ENCODE data around the gene AGMO. TPM values are rescaled to one million over a fixed set of nuclear protein-coding genes. Genes with fewer than 3 reads are reported as not detected.

Gene AGMO
- total and polyA plus RNA-seq, 10 of the 15 experiments (the other 5 are each of a cell fraction or from before 2014, with no cell fraction given): 0.11 to 0.29 TPM; not detected in 8

- in situ Hi-C loops (cut with MboI): no loop called here
- ATAC-seq: no peak
- Histone ChIP-seq H4K20me1 (ENCODE audit: control insufficient read depth, insufficient read depth) (no peaks in the 10 kb centered on the region), H3K4me2 (ENCODE audit: control insufficient read depth, insufficient read depth) (no peak overlapping the region), H3K9ac (ENCODE audit: control insufficient read depth, insufficient read depth, low read length) (no peak overlapping the region), H3K27ac (ENCODE audit: control insufficient read depth, insufficient read depth) (no peak overlapping the region), H3K36me3 (ENCODE audit: control insufficient read depth in 2 of 2, insufficient read depth in 2 of 2, low read length in 1 of 2) (no peaks in the 10 kb centered on the region), H3K9me3 (replicated peaks; ENCODE audit: control insufficient read depth, insufficient read depth, low read length) (no peaks in the 10 kb centered on the region), H3K27me3 (replicated peaks in 1 of 2; ENCODE audit: control insufficient read depth in 2 of 2, insufficient read depth in 2 of 2, low read length in 1 of 2) (no peaks in the 10 kb centered on the region), H3K79me2 (ENCODE audit: control insufficient read depth, insufficient read depth, low read length) (no peaks in the 10 kb centered on the region), H2AFZ (ENCODE audit: control insufficient read depth, low read depth, low read length) (no peak overlapping the region), H3K4me1 (ENCODE audit: control insufficient read depth, insufficient read depth, low read length) (no peaks in the 10 kb centered on the region), H3K4me3 (no peak overlapping the region)
- FAIRE-seq: no peak
- RAD21 ChIA-PET (ENCODE audit: unreplicated experiment): no interaction called here
- no TSS peak for BruUV-seq (replicated peaks)
- intact Hi-C loops (cut with micrococcal nuclease; ENCODE audit: unreplicated experiment): no loop called here
- no peak for DNase-seq (ENCODE audit: low read depth, low spot score)
- SMC1A ChIA-PET (ENCODE audit: uncharacterized antibody, unreplicated experiment): no interaction called here
- CTCF ChIA-PET: interaction anchor here (0.6 kb wide), 1 partner anchor 87 kb away, joined by 3 read pairs; no protein-coding TSS in a partner anchor
- no peak for TF ChIP-seq RELB (IDR thresholded peaks at IDR 0.05; ENCODE audit: low read depth)
- TF ChIP-seq JUNB (IDR thresholded peaks at IDR 0.05): no peak
- TF ChIP-seq EZH2 (IDR thresholded peaks at IDR 0.05; ENCODE audit: borderline replicate concordance, control insufficient read depth, low read depth, low read length): no peak
- no peak for TF ChIP-seq WRNIP1 (IDR thresholded peaks at IDR 0.05; ENCODE audit: borderline replicate concordance, low read depth, low read length)
- TF ChIP-seq ASH2L (IDR thresholded peaks at IDR 0.05; ENCODE audit: borderline replicate concordance, low read depth): no peak
- TF ChIP-seq TAF1 (IDR thresholded peaks at IDR 0.05; ENCODE audit: borderline replicate concordance, low read depth, low read length): no peak
- TF ChIP-seq BCLAF1 (IDR thresholded peaks at IDR 0.05): no peak
- TF ChIP-seq RBBP5 (conservative IDR thresholded peaks at IDR 0.05): no peak
- TF ChIP-seq NBN (IDR thresholded peaks at IDR 0.05): no peak
- no peak for TF ChIP-seq BACH1 (IDR thresholded peaks at IDR 0.05; ENCODE audit: borderline replicate concordance)
- no peak for TF ChIP-seq KDM1A (IDR thresholded peaks at IDR 0.05; ENCODE audit: borderline replicate concordance)
- no peak for TF ChIP-seq ZNF274 (IDR thresholded peaks at IDR 0.05; ENCODE audit: insufficient read depth, insufficient read length)
- TF ChIP-seq MLLT1 (IDR thresholded peaks at IDR 0.05): no peak
- no peak for TF ChIP-seq MEF2A (IDR thresholded peaks at IDR 0.05; ENCODE audit: insufficient read depth, low read depth, low read length)
- TF ChIP-seq PKNOX1 (IDR thresholded peaks at IDR 0.05): no peak
- no peak for TF ChIP-seq ETV6 (conservative IDR thresholded peaks at IDR 0.05 in 1 of 2, IDR thresholded peaks at IDR 0.05 in 1 of 2; ENCODE audit: borderline replicate concordance in 1 of 2, low read depth in 1 of 2)
- TF ChIP-seq CHD2 (IDR thresholded peaks at IDR 0.05; ENCODE audit: borderline replicate concordance, low read depth, low read length): no peak
- TF ChIP-seq SP1 (IDR thresholded peaks at IDR 0.05; ENCODE audit: low read depth, low read length): no peak
- no peak for TF ChIP-seq ZZZ3 (IDR thresholded peaks at IDR 0.05; ENCODE audit: control insufficient read depth, insufficient read length, low read depth)
- POLR2A ChIA-PET: no interaction called here
- WGBS (ENCODE audit: insufficient coverage, insufficient replicate concordance, low lambda C conversion rate, missing lambda C conversion rate): 58% methylated on average over 3 of the region's 3 CpGs
Observed at GRCh38 chr7:15508258-15508657, 53.6 kb downstream of the AGMO start.

Data from GM12878 (cell line).